ENCODE data around the gene XK. TPM values are rescaled to one million over a fixed set of nuclear protein-coding genes. Genes with fewer than 3 reads are reported as not detected.
"Not testable (repeated sequence)": the region's sequence is repeated elsewhere in the genome, so short reads cannot be mapped to it uniquely, and the experiment has no call there.

XK gene
- under 0.01 TPM in 2 replicates for total RNA-seq

GRCh38 chrX:37685381-37686359 is at the start of gene XK:
Gene XK, plus strand, starts transcription at chrX:37685791. Its CDS starts 171 bp downstream, at chrX:37685962.
- DNase-seq (ENCODE audit: low read depth in 2 of 2) = peak in 1 of 2 donors; percentile 6

- DNase-seq (ENCODE audit: low read depth in 2 of 2) = no peak
These were observed 47.5 kb upstream of the XK start for GRCh38 chrX:37638047-37638446.

- DNase-seq (ENCODE audit: low read depth in 2 of 2) = no peak
These were observed 45.4 kb upstream of the XK start for GRCh38 chrX:37640142-37640541.

GRCh38 chrX:37641859-37642258 is 43.7 kb upstream of the XK start:
- no peak for DNase-seq (ENCODE audit: low read depth in 2 of 2)

GRCh38 chrX:37644381-37645305 is 40.9 kb upstream of the XK start:
- no peak for DNase-seq (ENCODE audit: low read depth in 2 of 2)

- DNase-seq (ENCODE audit: low read depth in 2 of 2) = no peak
These were observed 39.3 kb upstream of the XK start for GRCh38 chrX:37646254-37646653.

GRCh38 chrX:37650879-37651278 is 34.7 kb upstream of the XK start:
- DNase-seq (ENCODE audit: low read depth in 2 of 2) = not testable (repeated sequence)

GRCh38 chrX:37651921-37652452 is 33.6 kb upstream of the XK start:
- no peak for DNase-seq (ENCODE audit: low read depth in 2 of 2)

GRCh38 chrX:37652589-37653231 is 32.9 kb upstream of the XK start:
- DNase-seq (ENCODE audit: low read depth in 2 of 2) = no peak

GRCh38 chrX:37653397-37654085 is 32.0 kb upstream of the XK start:
- no peak for DNase-seq (ENCODE audit: low read depth in 2 of 2)

- no peak for DNase-seq (ENCODE audit: low read depth in 2 of 2)
These were observed 27.1 kb upstream of the XK start for GRCh38 chrX:37658343-37659030.

GRCh38 chrX:37659047-37659446 is 26.5 kb upstream of the XK start:
- no peak for DNase-seq (ENCODE audit: low read depth in 2 of 2)

- DNase-seq (ENCODE audit: low read depth in 2 of 2) = no peak
These were observed 23.4 kb upstream of the XK start for GRCh38 chrX:37662181-37662580.

- DNase-seq (ENCODE audit: low read depth in 2 of 2) = peak in 1 of 2 donors; percentile 52
These were observed 19.1 kb upstream of the XK start for GRCh38 chrX:37666516-37666915.

- no peak for DNase-seq (ENCODE audit: low read depth in 2 of 2)
These were observed 18.4 kb upstream of the XK start for GRCh38 chrX:37667141-37667540.

- DNase-seq (ENCODE audit: low read depth in 2 of 2) = no peak
These were observed 13.0 kb upstream of the XK start for GRCh38 chrX:37672563-37672962.

GRCh38 chrX:37676811-37677210 is 8.8 kb upstream of the XK start:
- DNase-seq (ENCODE audit: low read depth in 2 of 2) = no peak

- DNase-seq (ENCODE audit: low read depth in 2 of 2) = no peak
These were observed 8.3 kb upstream of the XK start for GRCh38 chrX:37677243-37677642.

- no peak for DNase-seq (ENCODE audit: low read depth in 2 of 2)
These were observed 7.8 kb upstream of the XK start for GRCh38 chrX:37677765-37678164.

- no peak for DNase-seq (ENCODE audit: low read depth in 2 of 2)
These were observed 7.0 kb upstream of the XK start for GRCh38 chrX:37678574-37678973.

Data from dermis microvascular lymphatic vessel endothelial cell (primary cell).